GM18511 (cell line): Measurements from ENCODE around the gene STXBP4.
A peak's percentile ranks its signal among the peaks of the same experiment; 100 is the strongest.

Source experiments
- ATAC-seq: cut with Tn5 transposase; IDR thresholded peaks from one replicate; pipeline ENCODE4 v1.9.1; 2021; ENCODE audit warnings: mild to moderate bottlenecking, moderate library complexity; ENCODE audit not compliant: unreplicated experiment

The STXBP4 gene

GRCh38 chr17:55110521-55110920, 142.0 kb downstream of the STXBP4 start:
- ATAC-seq: no peak

DNA sequence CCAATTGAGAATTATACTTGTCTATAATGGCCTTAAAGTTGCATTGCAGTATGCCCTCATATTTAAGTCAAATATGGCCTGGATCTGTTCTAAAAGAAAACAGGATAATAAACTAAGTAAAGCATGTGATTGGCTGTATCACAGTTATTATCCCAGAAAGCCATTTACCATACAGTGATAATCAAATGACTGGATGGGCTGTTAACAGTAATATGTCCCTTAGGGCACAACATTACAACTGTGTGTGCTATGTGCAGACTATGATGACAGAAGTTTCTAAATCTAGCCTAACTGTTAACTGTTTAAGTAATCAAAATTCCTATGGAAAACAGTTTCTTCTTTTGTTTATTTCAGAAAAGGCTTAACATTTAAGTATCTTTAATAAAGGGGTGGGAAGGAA, 145.7 kb downstream of the STXBP4 start:
- ATAC-seq: no peak

DNA sequence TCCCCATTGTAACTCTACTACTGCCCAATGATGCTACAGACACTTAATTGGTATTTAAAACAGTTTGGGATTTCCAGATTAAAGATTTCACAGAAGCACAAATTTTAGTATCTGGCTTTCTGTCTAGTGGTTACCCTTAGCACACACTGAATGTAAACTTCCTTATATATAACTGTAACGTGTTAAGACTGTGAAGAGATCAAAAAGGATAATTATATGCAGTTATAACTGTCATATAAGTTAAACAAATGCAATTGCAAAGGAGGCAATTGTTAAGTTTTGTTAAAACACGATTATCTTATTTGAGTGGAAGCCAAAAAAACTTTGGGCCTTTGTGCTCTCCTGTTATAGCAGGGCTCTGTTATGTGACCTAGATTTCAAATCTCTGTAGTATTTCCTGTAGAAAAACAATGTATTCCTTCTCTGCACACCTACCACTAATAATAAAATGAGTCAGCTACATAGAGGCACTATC, 147.9 kb downstream of the STXBP4 start:
- no peak for ATAC-seq

- no peak for ATAC-seq
Observed at GRCh38 chr17:55117164-55117563, 148.6 kb downstream of the STXBP4 start.

- no peak for ATAC-seq
Observed at GRCh38 chr17:55120651-55121050, 152.1 kb downstream of the STXBP4 start.

- ATAC-seq: peak; percentile 58
Observed at GRCh38 chr17:55121268-55121667, 152.7 kb downstream of the STXBP4 start.

- no peak for ATAC-seq
Observed at GRCh38 chr17:55122114-55122513, 153.5 kb downstream of the STXBP4 start.

- ATAC-seq: no peak
Observed at GRCh38 chr17:55124730-55125360, 156.3 kb downstream of the STXBP4 start.

DNA sequence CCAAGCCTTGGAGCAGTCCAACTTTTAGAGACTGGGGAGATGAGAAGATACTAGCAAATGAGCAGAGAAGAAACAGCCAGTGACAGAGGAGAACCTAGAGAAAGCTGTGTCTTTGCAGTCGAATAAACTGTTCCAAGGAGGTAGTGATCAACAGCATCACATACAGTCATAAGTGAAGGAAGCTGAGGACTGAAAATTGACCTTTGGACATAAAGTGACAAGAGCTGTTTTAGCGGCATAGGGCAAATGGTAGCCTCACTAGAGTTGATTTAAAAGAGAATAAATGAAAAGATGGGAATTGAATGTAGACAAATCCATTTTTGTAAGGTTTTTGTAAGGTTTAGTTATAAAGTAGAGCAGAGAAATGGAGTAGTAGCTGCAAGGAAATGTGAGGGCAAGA, 165.0 kb downstream of the STXBP4 start:
- no peak for ATAC-seq

- ATAC-seq: no peak
Observed at GRCh38 chr17:55134486-55135157, 166.1 kb downstream of the STXBP4 start.

DNA sequence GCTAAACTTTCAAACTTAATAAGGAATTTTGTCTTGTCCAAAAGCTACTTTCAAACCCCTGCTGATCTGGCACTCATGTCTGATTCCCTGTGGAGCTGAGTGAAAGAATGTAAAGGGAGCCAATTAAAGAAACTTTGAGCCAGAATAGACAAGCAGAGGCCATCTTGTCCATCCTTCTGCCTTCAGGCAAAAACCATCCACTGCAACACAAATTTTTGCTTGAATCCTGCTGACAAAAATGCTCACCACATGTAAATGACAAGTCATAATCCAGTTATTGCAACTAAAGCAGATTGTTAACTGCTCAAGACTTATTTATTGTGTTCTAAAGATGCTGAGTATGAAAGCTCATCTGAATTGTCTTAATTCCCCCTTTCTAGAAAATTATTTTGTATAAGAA, 172.2 kb downstream of the STXBP4 start:
- no peak for ATAC-seq

GRCh38 chr17:55144518-55144917, 176.0 kb downstream of the STXBP4 start:
- no peak for ATAC-seq

- ATAC-seq: no peak
Observed at GRCh38 chr17:55149485-55149884, 180.9 kb downstream of the STXBP4 start.

GRCh38 chr17:55152236-55152635, 183.7 kb downstream of the STXBP4 start:
- no peak for ATAC-seq

DNA sequence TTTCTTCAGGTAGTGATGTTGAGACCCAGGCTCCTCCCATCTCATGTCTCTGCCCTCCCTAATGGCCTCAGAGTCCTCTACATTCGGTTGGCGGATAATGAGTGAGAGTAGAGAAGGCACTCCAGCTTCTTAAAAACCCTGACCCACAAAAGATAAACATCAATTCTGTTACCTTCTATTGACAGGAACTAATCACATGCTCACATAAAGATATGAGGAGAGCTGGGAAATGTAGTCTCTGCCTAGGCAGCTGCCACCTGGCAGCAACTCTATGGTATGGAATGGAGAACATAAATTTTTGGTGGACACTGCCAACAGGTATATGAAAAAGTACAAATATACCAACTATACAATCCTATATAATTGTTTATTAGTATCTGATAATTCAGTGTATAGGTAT, 185.5 kb downstream of the STXBP4 start:
- no peak for ATAC-seq

GRCh38 chr17:55155856-55156560, 187.4 kb downstream of the STXBP4 start:
- ATAC-seq: no peak

GRCh38 chr17:55157165-55157564, 188.6 kb downstream of the STXBP4 start:
- no peak for ATAC-seq

- no peak for ATAC-seq
Observed at GRCh38 chr17:55158439-55158838, 189.9 kb downstream of the STXBP4 start.

DNA sequence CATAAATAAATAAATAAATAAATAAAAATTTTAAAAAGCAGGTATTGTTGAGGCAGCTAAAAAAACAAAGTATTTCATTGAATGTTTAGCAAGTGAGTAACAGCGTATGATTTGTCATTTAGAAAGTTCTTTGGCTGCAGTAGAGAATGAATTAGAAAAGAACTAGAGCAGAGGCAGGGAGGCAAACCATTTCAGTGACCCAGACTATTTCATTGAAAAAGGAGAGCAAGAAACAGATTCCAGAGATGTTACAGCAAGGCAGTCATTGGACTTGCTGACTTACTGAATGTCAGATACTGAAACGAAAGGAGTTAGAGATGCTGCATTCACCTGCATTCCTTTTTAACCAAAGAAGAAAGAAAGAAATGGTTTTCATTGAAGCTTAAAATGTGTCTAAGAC, 190.7 kb downstream of the STXBP4 start:
- no peak for ATAC-seq

- ATAC-seq: no peak
Observed at GRCh38 chr17:55160501-55160900, 191.9 kb downstream of the STXBP4 start.

DNA sequence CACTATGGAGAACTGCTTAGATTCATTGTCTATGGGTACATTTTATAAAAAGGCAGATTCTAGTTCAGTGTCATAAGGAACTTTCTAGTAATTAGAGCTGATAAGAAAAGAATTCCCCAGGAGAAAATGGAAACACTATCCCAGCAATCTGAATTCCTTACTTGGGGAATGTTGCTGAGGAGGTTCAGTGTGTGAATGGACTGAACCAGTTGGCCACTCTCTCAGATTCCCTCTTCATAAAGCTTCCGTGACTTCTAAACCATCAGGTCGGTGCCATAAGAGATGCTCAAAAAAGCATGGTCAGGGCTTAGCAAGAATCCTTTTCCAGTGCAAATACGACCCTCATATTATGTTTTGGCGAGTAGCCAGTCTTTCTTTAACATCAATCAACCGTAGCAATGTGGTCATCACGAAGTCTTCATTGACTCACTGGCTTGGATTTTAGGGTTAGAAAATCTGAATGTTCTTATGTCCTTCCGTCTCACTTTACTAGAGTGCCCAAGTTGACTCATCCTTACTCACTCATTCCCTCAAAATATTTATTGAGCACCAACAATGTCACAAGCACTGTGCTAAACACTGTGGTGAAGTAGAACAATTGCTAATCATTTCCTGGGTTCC, 193.5 kb downstream of the STXBP4 start:
- no peak for ATAC-seq

GRCh38 chr17:55162556-55162946, 194.0 kb downstream of the STXBP4 start:
- no peak for ATAC-seq
